T-helper 9 cell (primary cell): ENCODE measurements around the gene ALDH16A1.
A peak's percentile ranks its signal among the peaks of the same experiment; 100 is the strongest.
"Not testable (repeated sequence)": the region's sequence is repeated elsewhere in the genome, so short reads cannot be mapped to it uniquely, and the experiment has no call there.

ENCODE experiments used
- DNase-seq: peaks from one replicate; pipeline ENCODE4 v3.0.0-alpha.2; 2020

ALDH16A1 gene

GRCh38 chr19:49468199-49468598 lies 15.2 kb downstream of the ALDH16A1 start:
- no peak for DNase-seq

GRCh38 chr19:49468746-49469447 lies 15.9 kb downstream of the ALDH16A1 start:
- DNase-seq, result peak; percentile 80

- DNase-seq, result peak; percentile 66
These were observed 17.0 kb downstream of the ALDH16A1 start for GRCh38 chr19:49469828-49470614.

DNA sequence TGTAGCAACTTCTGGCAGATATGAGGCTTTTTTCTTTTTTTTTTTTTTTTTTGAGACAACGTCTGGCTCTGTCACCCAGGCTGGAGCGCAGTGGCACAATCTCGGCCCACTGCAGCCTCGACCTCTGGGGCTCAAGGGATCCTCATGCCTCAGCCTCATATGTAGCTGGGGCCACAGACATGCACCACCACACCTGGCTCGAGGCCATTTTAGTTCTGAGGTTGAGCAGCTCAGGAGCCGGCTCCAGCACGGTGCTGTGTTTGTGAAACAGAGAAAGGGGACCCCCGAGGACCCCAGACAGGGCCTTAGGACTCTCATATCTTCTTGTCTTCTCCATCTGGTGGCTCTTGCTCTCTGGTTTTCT lies 17.6 kb downstream of the ALDH16A1 start:
- DNase-seq, result no peak

- DNase-seq, result no peak
These were observed 19.9 kb downstream of the ALDH16A1 start for GRCh38 chr19:49472936-49473335.

GRCh38 chr19:49473501-49473867 lies 20.5 kb downstream of the ALDH16A1 start:
- not testable (repeated sequence) for DNase-seq

DNA sequence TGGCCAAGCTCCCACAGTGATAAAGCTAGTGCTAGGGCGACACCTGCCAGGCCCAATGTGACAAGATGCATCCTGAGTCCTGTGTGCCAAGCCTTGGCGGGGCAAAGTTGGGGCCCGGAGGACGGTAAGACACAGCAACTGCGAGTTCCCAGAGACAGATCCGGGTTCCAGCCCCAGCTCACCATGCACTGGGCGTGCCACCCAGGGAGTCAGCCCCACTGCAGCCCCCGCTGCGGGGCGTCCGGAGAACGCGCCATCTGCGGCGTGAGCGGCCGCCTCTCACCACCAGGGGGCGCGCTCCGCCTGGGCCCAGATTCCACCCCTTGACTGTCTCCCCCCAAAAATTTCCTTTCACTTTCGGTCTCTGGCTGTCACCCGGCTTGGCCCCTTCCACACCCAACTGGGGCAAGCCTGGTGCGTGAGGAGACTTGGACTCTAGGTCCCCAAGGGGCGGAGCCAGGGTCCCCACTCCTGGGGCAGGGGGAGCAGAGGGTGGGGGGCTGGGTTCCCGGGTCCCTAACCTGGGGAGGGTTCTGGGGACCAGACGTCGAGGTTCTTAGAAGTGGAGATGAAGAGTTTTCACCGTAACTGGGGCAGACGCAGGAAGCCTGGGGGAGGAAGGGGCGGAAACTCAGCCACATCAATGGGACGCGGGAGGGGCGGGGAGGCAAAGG lies 21.0 kb downstream of the ALDH16A1 start, which contains the start of gene FLT3LG:
FLT3LG (plus strand) TSS at position 348 of the 674 bp plus-strand sequence. CDS start 425 bp downstream, outside the sequence.
- DNase-seq, result peak; percentile 85

DNA sequence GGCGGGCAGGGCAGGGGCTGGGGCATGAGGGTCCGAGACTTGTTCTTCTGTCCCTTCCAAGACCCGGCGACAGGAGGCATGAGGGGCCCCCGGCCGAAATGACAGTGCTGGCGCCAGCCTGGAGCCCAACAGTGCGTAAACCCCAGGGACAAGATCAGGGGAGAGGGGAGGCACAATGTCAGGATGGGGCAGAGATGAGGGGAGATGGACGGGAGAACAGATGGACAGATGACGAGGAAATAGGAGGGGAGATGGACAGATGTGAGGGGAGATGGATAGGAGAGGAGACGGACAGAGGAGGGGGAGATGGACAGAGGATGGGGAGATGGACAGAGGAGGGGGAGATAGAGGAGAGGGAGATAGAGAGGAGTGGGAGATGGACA lies 21.5 kb downstream of the ALDH16A1 start:
- no peak for DNase-seq

DNA sequence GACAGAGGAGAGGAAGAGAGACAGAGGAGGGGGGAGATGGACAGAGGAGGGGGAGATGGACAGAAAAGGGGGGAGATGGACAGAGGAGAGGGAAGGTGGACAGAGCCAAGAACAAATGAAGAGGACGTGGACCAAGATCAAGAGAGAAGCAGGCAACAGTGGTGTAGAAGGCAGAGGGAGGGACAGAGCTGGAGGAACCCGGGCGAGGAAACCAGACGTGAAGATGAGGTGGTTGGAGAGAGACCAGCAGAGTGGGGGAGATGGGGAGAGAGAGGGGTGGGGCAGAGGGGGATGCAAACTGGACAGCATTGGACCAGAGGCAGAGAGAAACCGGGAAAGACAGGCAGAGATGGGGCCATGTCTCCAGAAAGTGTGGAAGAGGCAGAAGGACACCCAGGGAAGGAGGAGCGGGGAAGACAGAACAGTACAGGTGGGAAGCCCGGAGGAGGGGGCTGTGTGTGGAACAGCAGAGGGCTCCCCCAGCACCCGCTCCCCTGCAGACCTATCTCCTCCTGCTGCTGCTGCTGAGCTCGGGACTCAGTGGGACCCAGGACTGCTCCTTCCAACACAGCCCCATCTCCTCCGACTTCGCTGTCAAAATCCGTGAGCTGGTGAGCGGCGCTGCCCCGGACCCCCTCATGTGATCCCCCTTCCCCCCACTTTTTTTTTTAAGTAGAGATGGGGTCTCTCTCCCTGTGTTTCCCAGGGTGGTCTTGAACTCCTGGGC lies 22.3 kb downstream of the ALDH16A1 start:
- no peak for DNase-seq

- DNase-seq, result peak; percentile 54
These were observed 23.2 kb downstream of the ALDH16A1 start for GRCh38 chr19:49475995-49476880.

DNA sequence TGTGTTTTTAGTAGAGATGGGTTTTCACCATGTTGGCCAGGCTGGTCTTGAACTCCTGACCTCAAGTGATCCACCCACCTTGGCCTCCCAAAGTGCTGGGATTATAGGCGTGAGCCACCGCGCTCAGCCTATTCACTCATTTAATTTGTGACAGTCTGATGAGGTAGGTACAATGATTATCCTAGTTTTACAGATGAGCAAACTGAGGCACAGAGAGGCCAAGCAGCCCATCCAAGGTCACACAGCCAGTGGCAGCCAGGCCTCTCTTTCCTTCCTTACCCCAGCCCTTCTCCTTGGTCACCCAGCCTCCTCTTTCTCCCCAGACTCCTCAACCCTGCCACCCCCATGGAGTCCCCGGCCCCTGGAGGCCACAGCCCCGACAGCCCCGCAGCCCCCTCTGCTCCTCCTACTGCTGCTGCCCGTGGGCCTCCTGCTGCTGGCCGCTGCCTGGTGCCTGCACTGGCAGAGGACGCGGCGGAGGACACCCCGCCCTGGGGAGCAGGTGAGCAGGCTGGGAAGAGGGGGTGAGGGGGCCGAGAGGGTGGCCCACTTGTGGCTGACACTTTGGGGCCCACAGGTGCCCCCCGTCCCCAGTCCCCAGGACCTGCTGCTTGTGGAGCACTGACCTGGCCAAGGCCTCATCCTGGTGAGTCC lies 27.1 kb downstream of the ALDH16A1 start:
- DNase-seq, result no peak

GRCh38 chr19:49481020-49481683 lies 28.1 kb downstream of the ALDH16A1 start:
- no peak for DNase-seq

- DNase-seq, result no peak
These were observed 33.2 kb downstream of the ALDH16A1 start for GRCh38 chr19:49486232-49486631.

GRCh38 chr19:49486710-49487276 lies 33.8 kb downstream of the ALDH16A1 start:
- no peak for DNase-seq

DNA sequence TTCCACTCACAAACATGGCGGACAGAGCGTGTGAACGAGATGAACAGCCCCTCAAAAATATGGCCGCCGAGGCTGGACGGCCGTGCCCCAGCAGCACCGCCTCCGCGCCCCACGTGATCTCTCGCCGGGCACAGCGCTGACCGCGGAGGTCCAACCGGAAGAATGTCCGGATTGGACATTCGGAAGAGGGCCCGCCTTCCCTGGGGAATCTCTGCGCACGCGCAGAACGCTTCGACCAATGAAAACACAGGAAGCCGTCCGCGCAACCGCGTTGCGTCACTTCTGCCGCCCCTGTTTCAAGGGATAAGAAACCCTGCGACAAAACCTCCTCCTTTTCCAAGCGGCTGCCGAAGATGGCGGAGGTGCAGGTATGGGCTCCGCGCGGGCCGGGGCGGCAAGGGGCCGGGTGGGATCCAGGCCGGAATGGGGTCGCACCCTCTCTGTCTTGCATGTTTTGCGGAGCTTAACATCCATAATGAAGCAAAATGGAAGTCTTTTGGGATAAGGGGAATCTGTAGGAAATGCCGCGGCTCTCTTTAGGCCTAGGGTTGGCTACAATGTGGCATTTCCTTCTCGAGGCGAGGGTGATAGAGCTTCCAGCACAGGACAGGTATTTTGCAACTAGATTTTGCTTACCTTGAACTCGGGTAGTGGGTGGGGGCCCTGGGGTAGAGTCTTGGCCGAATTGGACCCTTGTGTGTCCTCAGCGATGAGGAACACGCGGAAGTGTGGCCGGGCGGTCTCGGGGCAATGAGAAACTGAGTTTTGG lies 34.4 kb downstream of the ALDH16A1 start, which contains the start of gene RPL13A:
RPL13A (plus strand) TSS at position 332 of the 769 bp plus-strand sequence; CDS start at position 354, 22 bp downstream.
- peak; percentile 99 for DNase-seq

DNA sequence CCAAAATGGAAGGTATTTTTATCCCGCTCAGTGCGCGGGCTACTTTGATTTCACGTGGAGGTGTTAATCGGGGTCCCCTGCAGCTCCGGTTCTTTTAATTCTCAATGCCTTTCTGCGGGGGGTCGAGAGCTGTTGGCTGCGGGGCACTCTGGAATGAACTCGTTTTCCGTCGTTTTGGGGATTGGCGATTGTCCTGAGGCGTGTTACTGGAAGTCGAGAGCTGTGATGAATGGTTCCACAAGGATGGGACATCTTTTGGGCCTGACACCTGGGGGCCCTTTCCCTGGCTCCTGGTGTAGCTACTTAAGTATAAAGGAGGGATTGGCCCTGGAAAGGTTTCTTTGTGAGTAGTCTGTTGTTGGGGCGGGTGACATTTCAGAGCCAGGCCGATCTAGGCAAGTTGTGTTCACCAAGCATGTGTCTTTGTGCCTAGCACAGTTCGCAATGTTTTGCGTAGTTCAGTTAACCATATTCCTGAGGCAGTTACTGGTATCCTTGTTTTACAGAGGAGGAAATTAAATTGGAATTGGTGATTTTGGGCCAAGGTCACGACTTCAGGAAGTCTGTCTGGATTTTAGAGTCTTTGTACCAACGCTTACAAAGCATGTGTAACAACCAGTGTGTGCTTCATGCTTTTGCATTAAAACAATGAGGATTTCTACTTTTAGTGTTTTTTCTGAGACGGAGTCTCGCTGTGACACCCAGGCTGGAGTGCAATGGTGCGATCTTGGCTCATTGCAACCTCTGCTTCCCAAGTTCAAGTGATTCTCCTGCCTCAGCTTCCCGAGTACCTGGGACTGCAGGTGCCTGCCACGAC lies 35.2 kb downstream of the ALDH16A1 start:
- no peak for DNase-seq

- no peak for DNase-seq
These were observed 36.0 kb downstream of the ALDH16A1 start for GRCh38 chr19:49488863-49489537.

DNA sequence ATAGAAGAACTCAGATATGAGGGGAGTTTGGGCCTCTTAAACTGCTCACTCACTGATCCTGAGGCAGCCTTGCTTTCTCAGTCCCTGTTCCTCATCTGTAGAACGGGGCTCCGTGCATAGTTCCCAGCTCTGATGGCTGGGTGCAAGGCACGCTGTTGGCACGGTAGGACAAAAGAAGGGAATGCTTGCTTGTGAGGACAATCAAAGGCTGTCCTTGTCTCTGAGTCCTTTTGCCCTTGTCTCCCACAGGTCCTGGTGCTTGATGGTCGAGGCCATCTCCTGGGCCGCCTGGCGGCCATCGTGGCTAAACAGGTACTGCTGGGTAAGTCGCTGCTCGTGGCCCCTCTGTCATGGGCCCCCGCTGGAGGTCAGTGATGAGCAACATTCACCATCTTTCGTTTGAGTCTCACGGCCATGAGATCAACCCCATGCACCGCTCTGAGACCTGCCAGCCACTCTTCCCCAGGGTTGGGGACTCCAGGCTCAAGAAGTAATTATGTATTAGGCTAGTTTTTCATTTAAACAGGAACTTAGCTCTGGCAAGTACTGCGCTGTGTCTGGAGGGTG lies 36.7 kb downstream of the ALDH16A1 start:
- no peak for DNase-seq
